Effector CD8-positive, alpha-beta T cell (primary cell): Measurements from ENCODE around the gene PMIS2.
"Not testable (repeated sequence)": the region's sequence is repeated elsewhere in the genome, so short reads cannot be mapped to it uniquely, and the experiment has no call there.

Source experiments
- DNase-seq: peaks from one replicate; lab custom pipeline; 2025; lab: John Stamatoyannopoulos, UW

The PMIS2 gene

DNA sequence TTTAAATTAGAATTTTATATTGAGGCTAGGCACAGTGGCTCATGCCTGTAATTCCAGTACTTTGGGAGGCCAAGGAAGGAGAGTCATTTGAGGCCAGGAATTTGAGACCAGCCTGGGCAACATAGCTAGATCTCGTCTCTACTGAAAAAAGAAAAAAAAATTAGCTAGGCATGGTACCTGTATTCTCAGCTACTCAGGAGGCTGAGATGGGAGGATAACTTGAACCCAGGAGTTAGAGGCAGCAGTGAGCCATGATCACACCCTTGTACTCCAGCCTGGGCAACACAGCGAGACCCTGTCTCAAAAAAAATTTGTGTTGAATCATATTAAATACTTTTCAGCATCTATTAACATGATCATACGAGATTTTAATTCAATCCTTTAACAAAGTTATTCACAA lies 4.9 kb downstream of the PMIS2 start:
- no peak for DNase-seq

DNA sequence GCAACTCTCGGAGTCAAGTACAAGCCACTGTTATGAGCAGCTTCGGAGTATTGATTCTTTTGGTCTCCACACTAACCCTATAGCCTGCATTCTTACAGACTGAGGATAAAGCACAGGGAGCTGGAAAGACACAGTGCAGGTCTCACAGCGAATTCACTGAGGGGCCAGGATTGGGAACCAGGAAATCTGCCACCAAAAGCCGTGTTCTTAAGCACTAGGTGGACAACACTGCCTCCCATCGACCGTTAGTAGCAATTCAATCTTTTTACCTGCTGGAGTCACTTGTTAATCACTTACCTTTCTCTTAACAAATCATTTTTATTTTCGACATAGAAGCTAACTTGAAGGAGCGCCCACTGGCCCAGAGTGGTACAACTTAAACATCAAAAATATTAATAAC lies 6.3 kb downstream of the PMIS2 start:
- no peak for DNase-seq

DNA sequence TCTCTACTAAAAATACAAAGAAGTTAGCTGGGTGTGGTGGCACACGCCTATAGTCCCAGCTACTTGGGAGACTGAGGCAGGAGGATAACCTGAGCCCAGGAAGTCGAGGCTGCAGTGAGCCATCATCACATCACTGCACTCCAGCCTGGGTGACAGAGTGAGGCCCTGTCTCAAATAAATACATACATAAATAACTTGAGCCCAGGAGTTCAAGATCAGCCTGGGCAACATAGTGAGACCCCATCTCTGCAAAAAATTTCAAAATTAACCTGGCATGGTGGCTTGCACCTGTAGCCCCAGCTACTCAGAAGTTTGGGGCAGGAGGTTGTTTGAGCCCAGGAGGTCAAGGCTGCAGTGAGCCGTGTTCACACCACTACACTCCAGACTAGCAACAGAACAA lies 9.1 kb downstream of the PMIS2 start:
- not testable (repeated sequence) for DNase-seq

DNA sequence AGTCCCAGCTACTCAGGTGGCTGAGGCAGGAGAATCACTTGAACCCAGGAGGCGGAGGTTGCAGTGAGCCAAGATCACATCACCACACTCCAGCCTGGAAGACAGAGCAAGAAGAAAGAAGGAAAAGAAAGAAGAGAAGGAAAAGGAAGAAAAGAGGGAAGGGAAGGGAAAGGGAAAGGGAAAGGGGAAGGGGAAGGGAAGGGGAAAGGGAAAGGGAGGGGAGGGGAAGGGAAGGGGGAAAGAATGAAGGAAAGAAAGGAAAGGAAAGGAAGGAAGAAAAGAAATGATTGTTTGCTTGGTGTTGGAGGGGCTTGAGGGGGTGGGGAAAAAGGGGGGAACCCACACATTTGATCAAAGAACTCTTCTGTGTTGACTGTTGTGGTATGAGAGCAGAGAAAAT lies 10.0 kb downstream of the PMIS2 start:
- no peak for DNase-seq

DNA sequence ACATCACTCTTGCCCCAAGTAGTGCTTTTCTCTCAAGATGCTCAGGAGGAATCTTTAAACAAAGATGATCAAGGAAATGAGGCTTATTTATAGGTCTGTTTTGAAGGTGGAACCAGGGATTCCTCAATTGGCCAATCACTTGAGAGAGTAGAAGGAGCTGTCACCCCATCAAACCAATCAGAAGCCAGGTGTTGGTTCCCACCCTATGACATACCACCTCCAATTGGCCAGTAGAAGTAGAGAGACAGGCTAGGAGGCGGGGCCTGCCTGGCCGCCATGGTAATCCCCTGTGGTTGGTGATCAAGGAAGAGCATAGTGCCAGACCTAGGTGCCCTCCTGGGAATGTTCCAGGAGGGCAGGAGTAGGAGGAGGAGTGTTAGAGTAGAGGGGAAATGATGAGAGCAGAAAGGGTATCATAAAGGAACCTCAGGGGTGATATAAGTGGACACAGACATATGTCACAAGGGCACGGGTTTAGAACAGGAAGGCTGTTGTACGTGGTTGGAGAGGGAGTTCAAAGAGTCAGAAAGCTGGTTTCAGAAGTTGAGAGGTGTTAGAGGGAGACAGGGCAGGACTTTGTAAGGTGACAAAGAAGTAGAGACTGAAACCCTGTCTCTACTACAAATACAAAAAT lies 10.5 kb downstream of the PMIS2 start:
- DNase-seq = no peak

DNA sequence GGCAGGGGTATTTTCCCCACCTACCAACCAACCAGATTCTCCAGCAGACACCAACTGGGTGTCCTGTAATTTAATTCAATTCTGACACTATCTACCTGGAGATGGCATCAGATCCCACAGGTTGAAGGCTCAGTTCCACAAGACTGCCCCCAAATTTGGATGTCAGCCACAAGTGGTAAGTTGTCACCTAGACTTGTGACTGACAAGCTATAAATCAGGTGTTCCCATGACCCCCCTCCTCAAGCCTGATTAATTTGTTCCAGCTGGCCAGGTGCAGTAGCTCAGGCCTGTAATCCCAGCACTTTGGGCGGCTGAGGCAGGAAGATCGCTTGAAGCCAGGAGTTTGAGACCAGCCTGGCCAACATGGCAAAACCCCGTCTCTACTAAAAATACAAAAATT lies 16.0 kb downstream of the PMIS2 start:
- DNase-seq = no peak

DNA sequence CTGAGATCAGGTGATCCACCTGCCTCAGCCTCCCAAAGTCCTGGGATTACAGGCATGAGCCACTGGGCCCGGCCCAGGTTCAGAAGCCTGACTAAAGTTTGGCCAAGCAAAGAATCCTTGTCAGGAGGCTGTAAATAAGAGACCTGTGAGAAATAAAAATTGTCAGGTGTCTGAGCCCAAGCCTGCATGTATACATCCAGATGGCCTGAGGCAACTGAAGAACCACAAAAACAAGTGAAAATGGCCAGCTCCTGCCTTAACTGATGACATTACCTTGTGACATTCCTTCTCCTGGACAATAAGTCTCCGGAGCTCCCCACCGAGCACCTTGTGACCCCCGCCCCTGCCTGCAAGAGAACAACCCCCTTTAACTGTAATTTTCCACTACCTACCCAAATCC lies 18.5 kb downstream of the PMIS2 start:
- not testable (repeated sequence) for DNase-seq

DNA sequence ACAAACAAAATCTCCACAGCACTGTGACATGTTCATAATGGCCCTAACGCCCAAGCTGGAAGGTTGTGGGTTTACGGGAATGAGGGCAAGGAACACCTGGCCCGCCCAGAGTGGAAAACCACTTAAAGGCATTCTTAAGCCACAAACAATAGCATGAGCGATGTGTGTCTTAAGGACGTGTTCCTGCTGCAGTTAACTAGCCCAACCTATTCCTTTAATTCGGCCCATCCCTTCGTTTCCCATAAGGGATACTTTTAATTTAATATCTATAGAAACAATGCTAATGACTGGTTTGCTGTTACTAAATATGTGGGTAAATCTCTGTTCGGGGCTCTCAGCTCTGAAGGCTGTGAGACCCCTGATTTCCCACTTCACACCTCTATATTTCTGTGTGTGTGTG lies 21.2 kb downstream of the PMIS2 start:
- not testable (repeated sequence) for DNase-seq

DNA sequence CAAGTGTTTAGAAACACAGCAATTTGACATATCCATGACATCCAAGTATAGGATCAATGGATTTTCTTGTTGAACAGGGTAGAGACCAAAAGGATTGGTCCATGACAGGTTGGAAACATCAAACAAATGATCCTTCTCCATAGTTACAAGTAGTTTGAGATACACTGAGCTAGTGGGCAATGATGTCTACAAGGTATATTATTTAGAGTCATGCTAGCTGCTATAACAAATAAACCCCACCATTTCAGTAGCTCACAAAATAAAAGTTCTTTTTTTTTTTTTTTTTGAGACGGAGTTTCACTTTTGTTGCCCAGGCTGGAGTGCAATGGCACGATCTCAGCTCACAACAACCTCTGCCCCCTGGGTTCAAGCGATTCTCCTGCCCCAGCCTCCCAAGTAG lies 21.7 kb downstream of the PMIS2 start:
- DNase-seq = no peak

DNA sequence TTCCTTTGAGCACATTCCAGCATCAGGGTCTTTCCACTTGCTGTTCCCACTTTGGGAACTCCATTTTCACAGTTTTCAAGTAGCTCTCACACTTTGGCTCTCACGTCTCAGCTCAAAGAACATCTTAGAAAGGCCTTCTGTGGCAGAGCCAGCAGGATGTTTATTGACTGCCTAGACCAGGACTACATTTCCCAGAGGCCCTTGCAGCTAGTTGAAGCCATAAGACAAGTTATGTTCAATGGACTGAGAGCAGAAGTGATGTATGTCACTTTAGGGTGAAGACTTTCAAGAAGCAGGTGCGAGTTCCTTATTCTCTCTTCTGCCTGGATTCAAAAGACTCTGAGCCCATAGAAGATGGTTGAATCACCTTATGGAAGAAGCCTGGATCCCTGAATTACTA lies 22.3 kb downstream of the PMIS2 start:
- DNase-seq = no peak

DNA sequence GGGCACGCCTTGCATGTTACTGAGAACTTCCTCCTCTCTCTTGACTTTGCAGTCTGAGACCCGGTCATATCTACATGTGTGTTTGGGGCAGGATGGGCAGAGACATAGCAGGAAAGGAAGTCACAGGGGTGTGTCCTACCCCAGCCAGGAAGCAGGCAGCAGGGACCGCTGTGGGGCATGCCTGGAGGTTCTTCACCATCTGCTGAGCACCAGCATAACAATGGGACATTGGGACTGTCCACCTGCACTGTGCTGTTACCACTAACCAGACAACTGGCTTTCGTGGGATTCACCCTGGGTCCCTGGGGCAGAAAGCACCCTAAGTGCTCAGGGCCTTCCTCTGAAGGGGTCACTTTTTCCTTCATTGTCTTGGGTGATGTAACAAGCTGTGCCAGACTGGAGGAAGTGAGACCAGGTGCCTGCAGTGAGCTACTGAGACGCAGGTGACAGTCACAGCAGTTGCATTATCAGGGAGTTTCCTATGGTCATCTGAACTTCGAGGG lies 23.9 kb downstream of the PMIS2 start:
- DNase-seq = no peak

DNA sequence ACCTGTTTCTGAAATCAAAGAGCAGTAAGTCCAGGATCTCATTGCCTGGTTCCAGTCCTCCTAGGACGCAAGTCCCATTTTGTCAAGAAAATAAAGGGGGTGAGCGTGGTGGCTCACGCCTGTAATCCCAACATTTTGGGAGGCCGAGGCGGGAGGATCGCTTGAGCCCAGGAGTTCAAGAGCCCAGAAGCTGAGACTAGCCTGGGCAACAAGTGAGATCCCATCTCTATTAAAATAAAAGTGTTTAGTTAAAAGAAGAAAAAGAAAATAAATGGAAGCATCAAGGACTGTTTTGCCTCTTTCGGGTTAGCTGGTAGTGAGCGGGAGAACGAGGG lies 26.2 kb downstream of the PMIS2 start:
- no peak for DNase-seq

DNA sequence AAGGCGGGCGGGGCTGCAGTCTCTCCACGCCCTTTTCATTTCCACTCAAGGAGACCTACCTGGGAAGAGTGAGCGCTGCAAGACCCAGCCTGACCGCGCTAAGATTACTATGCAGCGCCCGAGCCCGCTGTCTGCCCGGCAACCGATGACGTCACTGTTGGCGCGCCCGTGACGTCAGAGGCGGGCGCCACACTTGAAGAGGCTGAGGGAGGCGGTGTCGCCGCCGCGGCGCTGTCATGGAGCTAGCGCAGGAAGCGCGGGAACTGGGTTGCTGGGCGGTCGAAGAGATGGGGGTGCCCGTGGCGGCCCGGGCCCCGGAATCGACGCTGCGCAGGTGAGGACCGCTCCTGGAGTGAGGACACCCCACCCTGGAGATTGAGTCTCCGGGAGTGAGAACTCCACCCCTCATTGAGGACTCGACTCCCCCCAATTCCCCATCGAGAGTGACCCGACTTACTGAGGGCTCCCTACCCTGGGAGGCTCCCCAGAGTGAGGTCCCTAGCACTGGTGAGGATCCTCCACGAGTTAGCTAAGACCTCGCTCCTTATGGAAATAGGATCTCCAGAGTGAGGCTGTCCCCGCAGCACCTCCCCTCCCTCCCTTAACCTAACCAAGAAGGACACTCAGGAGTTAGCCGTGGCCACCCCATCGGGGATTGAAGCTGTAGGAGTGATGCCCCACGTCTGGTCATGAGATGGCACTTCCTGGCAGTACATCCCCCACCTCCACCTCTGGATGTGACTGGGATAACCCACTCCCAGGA lies 26.8 kb downstream of the PMIS2 start, which contains the start of gene HAUS5:
Gene HAUS5 (plus strand): TSS at position 177 of the 763 bp plus-strand sequence. CDS start 60 bp downstream, at position 237.
- DNase-seq = peak; percentile 93

DNA sequence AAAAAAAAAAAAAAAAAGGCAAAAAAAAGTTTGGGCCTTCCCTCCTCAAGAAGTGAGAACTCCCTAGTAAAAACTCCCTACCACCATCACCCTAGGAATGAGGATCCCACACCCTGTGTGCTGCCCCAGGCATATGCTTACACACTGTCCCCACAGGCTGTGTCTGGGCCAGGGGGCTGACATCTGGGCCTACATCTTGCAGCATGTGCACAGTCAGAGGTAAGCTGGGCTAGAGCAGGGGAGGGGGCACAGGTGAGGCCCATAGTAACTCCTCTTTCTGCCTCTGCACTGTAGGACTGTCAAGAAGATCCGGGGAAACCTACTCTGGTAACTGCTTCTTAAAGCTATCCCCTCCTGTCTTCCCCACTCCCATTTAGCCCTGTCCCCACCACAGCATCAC lies 27.6 kb downstream of the PMIS2 start:
- no peak for DNase-seq

DNA sequence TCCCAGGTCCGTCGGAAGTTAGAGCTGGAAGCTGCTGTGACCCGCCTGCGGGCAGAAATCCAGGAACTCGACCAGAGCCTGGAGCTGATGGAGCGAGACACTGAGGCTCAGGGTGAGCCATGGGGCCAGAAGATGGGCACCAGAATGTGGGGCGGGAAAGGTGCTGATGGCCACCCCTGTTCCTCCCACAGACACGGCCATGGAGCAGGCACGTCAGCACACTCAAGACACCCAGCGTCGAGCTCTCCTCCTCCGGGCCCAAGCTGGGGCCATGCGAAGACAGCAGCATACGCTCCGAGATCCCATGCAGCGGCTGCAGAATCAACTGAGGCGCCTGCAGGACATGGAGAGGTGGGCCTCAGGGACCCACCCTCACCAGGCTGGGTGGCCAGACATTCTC lies 29.1 kb downstream of the PMIS2 start:
- no peak for DNase-seq

DNA sequence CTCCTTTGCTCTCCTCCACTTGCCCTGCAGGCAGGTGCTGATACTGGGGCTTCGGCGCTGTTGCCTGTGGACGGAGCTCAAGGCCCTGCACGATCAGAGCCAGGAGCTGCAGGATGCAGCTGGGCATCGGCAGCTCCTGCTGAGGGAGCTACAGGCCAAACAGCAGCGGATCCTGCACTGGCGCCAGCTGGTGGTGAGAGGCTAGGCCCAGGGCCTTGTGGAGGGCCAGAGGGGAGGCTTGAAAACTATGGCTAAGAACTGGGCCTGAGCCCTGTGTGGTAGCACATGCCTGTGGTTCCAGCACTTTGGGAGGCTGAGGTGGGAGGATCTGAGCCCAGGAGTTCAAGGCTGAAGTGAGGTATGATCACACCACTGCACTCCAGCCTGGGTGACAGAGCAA lies 32.9 kb downstream of the PMIS2 start:
- DNase-seq = no peak

DNA sequence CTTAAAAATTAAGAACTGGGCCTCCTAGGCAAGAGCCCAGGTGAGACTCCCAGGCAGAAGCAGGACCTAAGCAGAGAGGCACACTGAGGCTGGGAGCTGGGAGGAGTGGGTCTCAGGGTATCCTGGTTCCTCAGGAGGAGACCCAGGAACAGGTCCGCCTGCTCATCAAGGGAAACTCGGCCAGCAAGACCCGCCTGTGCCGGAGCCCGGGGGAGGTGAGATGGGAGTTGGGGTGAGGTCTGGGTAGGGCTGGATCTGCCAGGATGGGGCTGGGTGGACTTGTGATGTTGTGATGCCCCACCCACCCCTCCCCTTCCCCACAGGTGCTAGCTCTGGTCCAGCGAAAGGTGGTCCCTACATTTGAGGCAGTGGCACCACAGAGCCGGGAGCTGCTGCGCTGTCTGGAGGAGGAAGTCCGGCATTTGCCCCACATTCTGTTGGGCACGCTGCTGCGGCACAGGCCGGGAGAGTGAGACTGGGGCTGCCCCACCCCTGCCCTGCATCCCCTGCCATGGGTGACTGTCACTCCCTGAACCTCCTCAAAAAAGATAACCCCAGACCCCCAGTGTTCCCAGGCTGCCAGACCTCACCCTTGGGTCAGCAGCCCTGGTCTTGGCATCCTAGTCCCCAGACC lies 33.4 kb downstream of the PMIS2 start:
- no peak for DNase-seq

DNA sequence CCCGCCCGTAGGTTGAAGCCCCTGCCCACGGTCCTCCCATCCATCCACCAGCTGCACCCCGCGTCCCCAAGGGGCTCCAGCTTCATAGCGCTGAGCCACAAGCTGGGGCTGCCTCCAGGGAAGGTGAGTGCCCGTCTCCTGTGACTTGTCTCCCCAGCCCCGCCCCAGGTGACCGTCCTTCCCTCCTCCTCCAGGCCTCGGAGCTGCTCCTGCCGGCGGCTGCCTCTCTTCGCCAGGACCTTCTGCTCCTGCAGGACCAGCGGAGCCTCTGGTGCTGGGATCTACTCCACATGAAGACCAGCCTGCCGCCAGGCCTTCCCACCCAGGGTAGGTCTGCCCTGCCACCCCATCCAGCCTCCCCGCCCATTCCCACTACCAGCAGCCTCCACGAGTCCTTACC lies 34.0 kb downstream of the PMIS2 start:
- no peak for DNase-seq

DNA sequence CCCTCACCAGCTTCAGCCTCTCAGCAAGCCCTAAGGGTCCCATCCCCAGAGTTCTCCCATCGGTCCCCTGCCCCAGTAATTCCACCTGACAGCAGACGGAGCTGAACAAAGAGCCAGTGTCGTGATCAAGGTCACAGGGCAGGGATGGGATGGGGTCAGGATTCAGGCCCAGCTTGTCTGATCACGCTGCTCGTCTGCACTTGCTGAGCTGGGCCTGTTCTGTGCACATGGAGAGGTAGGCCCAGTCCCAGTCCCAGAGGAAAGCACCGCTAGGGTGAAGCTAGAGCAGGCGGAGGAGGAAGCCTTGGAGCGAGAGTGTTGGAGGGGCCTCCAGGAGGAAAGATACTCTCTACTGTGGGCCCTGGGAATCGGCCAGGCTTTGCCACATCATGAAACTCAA lies 35.7 kb downstream of the PMIS2 start:
- DNase-seq = no peak

DNA sequence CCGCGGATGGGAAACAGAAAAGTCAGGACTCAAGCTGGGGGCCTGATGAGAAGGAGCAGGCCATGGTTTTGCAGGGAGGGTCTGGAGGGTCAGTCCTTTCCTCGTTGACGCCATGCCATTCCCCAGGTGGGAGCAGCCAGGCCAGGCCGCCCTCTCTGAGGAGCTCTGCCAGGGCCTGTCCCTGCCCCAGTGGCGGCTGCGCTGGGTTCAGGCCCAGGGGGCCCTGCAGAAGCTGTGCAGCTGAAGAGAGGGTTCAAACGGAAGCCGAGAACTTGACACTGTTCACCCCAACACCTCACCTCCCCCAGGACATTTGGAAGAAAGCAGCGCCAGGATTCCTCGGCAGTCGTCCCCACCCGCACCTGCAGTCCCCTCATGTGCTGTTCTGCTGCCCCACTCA lies 36.8 kb downstream of the PMIS2 start:
- DNase-seq = no peak

DNA sequence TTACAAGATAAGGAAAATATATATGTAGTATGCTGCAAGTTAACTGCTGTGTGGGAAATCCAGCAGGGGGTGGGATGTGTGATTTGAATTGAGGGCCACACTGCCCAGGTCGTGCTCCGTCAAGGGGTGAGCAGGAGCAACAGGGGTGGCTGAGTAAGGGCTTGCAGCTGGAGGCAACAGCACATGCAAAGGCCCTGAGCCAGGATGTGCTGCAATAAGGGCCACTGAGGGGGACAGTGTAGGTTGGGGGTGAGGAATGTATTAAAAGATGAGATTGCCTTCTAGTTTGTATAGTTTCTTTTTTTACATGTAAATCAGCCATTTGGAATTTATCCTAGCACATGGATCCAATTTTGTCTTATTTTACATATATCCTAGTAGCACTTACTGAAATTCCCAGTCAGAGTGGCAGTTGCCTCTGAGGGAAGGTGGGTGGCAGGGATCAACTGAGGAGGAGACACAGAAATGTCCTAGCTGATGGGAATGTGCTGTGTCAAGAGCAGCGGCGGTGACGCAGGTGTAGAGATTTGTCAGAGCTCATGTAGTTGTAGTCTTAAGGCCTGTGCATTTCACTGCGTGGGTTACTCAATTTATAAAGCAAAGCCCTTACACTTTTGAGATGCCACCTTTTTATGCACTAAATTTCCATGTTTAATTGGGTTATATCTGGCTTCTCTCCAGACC lies 37.5 kb downstream of the PMIS2 start:
- DNase-seq = no peak

DNA sequence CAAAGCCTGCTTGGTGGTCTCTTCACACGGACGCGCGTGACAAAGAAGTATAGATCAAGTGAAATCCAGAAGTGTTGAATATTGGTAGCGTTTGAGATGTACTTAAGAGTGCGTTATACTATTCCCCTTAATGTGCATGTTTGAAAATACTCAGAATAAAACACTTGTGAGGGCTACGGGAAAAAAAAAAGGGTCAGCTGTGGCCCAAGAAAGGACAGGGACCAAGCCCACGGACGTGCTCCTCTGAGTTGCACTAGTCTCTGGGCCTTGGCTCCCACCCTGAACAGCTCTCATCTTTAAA lies 42.2 kb downstream of the PMIS2 start:
- DNase-seq = no peak
